Mesendoderm (in vitro differentiated cells): ENCODE data around the gene SNAP25.

ENCODE experiments used
- DNase-seq: peaks from one replicate; pipeline ENCODE4 v3.0.0; 2013
- H2AK5ac ChIP-seq: 2 replicates; pipeline ENCODE4 v1.6.1; 2013; ENCODE audit warnings: low read length, inconsistent platforms
- H2BK120ac ChIP-seq: 2 replicates; pipeline ENCODE4 v1.6.1; 2013; ENCODE audit warnings: low read depth, mild to moderate bottlenecking, low read length, moderate library complexity, mixed read lengths
- H2BK15ac ChIP-seq: replicated peaks from 2 replicates; pipeline ENCODE4 v1.6.1; 2013; ENCODE audit warnings: low read depth, mild to moderate bottlenecking, moderate library complexity
- H2BK5ac ChIP-seq: 2 replicates; pipeline ENCODE4 v1.6.1; 2013; ENCODE audit warnings: low read length, inconsistent platforms
- H3K18ac ChIP-seq: 2 replicates; pipeline ENCODE4 v1.6.1; 2013; ENCODE audit warnings: mild to moderate bottlenecking, low read length, mixed read lengths
- H3K23ac ChIP-seq: one replicate; pipeline ENCODE4 v1.6.1; 2013; ENCODE audit warnings: low read length
- H3K27ac ChIP-seq: 2 replicates; pipeline ENCODE4 v1.5.1; 2013; ENCODE audit warnings: low read depth, mild to moderate bottlenecking, inconsistent platforms, low read length, moderate library complexity
- H3K27me3 ChIP-seq: 2 replicates; pipeline ENCODE4 v1.6.1; 2013; ENCODE audit warnings: low read length, control low read depth, mild to moderate bottlenecking, inconsistent platforms; ENCODE audit not compliant: insufficient read depth, poor library complexity
- H3K36me3 ChIP-seq: 2 replicates; pipeline ENCODE4 v1.6.1; 2013; ENCODE audit warnings: low read length, inconsistent platforms; ENCODE audit not compliant: control insufficient read depth, insufficient read depth
- H3K4ac ChIP-seq: one replicate; pipeline ENCODE4 v1.6.1; 2013; ENCODE audit warnings: low read depth, mild to moderate bottlenecking, low read length, moderate library complexity
- H3K4me1 ChIP-seq: 2 replicates; pipeline ENCODE4 v1.6.1; 2013; ENCODE audit warnings: low read depth, low read length, inconsistent platforms; ENCODE audit not compliant: control insufficient read depth
- H3K4me2 ChIP-seq: 2 replicates; pipeline ENCODE4 v1.6.1; 2013; ENCODE audit warnings: low read length
- H3K4me3 ChIP-seq: 2 replicates; pipeline ENCODE4 v1.5.1; 2013; ENCODE audit warnings: mild to moderate bottlenecking, low read length
- H3K56ac ChIP-seq: one replicate; pipeline ENCODE4 v1.6.1; 2013; ENCODE audit warnings: low read length
- H3K79me1 ChIP-seq: 2 replicates; pipeline ENCODE4 v1.6.1; 2013; ENCODE audit warnings: low read length, inconsistent platforms
- H3K79me2 ChIP-seq: 2 replicates; pipeline ENCODE4 v1.6.1; 2013; ENCODE audit warnings: mild to moderate bottlenecking, low read length; ENCODE audit not compliant: control insufficient read depth, insufficient read depth
- H3K9ac ChIP-seq: 2 replicates; pipeline ENCODE4 v1.6.1; 2013; ENCODE audit warnings: low read length, inconsistent platforms
- H4K5ac ChIP-seq: one replicate; pipeline ENCODE4 v1.6.1; 2013; ENCODE audit warnings: low read length
- H4K8ac ChIP-seq: one replicate; pipeline ENCODE4 v1.6.1; 2013; ENCODE audit warnings: low read depth, mild to moderate bottlenecking, control low read depth, low read length, moderate library complexity
- WGBS: extraction: QIAGEN DNeasy Blood & Tissue Kit; methylation state at CpG from one replicate; pipeline ENCODE4 v1.1.7; 2013; ENCODE audit warnings: low lambda C conversion rate, missing lambda C conversion rate; ENCODE audit not compliant: insufficient coverage; ENCODE audit errors: extremely low coverage; 5-methylcytosine and 5-hydroxymethylcytosine counted together

The SNAP25 gene

GRCh38 chr20:10304471-10305046 is 85.9 kb downstream of the SNAP25 start:
- H2BK15ac ChIP-seq: no peak overlapping the region
- no peak overlapping the region for H3K4ac ChIP-seq
- H3K79me2 ChIP-seq: no peaks in the 10 kb centered on the region
- no peak overlapping the region for H2BK5ac ChIP-seq
- DNase-seq: no peak
- H3K27me3 ChIP-seq: no peaks in the 10 kb centered on the region
- H3K4me2 ChIP-seq: no peak overlapping the region
- no peaks in the 10 kb centered on the region for H3K36me3 ChIP-seq
- H3K23ac ChIP-seq: no peak overlapping the region
- no CpG with 5 or more reads among the region's 3 CpGs for WGBS
- H3K4me1 ChIP-seq: peaks cover 5% of the 10 kb centered on the region
- no peaks in the 10 kb centered on the region for H3K79me1 ChIP-seq
- no peak overlapping the region for H4K5ac ChIP-seq
- H3K9ac ChIP-seq: no peak overlapping the region
- H3K4me3 ChIP-seq: no peak overlapping the region
- H2AK5ac ChIP-seq: no peak overlapping the region
- no peak overlapping the region for H3K56ac ChIP-seq
- H3K27ac ChIP-seq: no peak overlapping the region
- H2BK120ac ChIP-seq: no peak overlapping the region
- H4K8ac ChIP-seq: no peak overlapping the region
- no peak overlapping the region for H3K18ac ChIP-seq

- H3K4me3 ChIP-seq: no peak overlapping the region
- H3K56ac ChIP-seq: peak overlapping the region; percentile 38
- no peak overlapping the region for H4K5ac ChIP-seq
- no peak overlapping the region for H2BK15ac ChIP-seq
- H3K27ac ChIP-seq: no peak overlapping the region
- H3K79me2 ChIP-seq: no peaks in the 10 kb centered on the region
- no peak overlapping the region for H3K4ac ChIP-seq
- no peak overlapping the region for H3K18ac ChIP-seq
- H3K9ac ChIP-seq: no peak overlapping the region
- peaks cover 5% of the 10 kb centered on the region for H3K4me1 ChIP-seq
- H3K27me3 ChIP-seq: no peaks in the 10 kb centered on the region
- H2AK5ac ChIP-seq: no peak overlapping the region
- DNase-seq: peak; percentile 72
- H2BK5ac ChIP-seq: no peak overlapping the region
- no peaks in the 10 kb centered on the region for H3K36me3 ChIP-seq
- no peak overlapping the region for H3K4me2 ChIP-seq
- no peaks in the 10 kb centered on the region for H3K79me1 ChIP-seq
- no peak overlapping the region for H4K8ac ChIP-seq
- WGBS: no CpG with 5 or more reads among the region's 3 CpGs
- no peak overlapping the region for H3K23ac ChIP-seq
- no peak overlapping the region for H2BK120ac ChIP-seq
Measured at GRCh38 chr20:10306440-10307358, 88.1 kb downstream of the SNAP25 start.

- H3K36me3 ChIP-seq: no peaks in the 10 kb centered on the region
- H4K5ac ChIP-seq: no peak overlapping the region
- DNase-seq: no peak
- peak overlapping the region; percentile 85 for H2BK15ac ChIP-seq
- H3K56ac ChIP-seq: no peak overlapping the region
- H2AK5ac ChIP-seq: no peak overlapping the region
- no peak overlapping the region for H3K9ac ChIP-seq
- no peak overlapping the region for H3K4me2 ChIP-seq
- H3K4me1 ChIP-seq: peaks cover 5% of the 10 kb centered on the region
- peak overlapping the region; percentile 90 for H3K18ac ChIP-seq
- H4K8ac ChIP-seq: no peak overlapping the region
- H3K23ac ChIP-seq: no peak overlapping the region
- H3K4ac ChIP-seq: no peak overlapping the region
- no peak overlapping the region for H2BK5ac ChIP-seq
- no peak overlapping the region for H2BK120ac ChIP-seq
- no peaks in the 10 kb centered on the region for H3K27me3 ChIP-seq
- no CpG with 5 or more reads among the region's 3 CpGs for WGBS
- H3K79me1 ChIP-seq: no peaks in the 10 kb centered on the region
- no peaks in the 10 kb centered on the region for H3K79me2 ChIP-seq
- H3K4me3 ChIP-seq: no peak overlapping the region
- H3K27ac ChIP-seq: no peak overlapping the region
Measured at GRCh38 chr20:10307359-10307735, 88.7 kb downstream of the SNAP25 start.

- no peaks in the 10 kb centered on the region for H3K79me1 ChIP-seq
- H3K4ac ChIP-seq: no peak overlapping the region
- WGBS: no CpG with 5 or more reads among the region's 2 CpGs
- no peaks in the 10 kb centered on the region for H3K36me3 ChIP-seq
- no peak overlapping the region for H3K4me2 ChIP-seq
- no peak overlapping the region for H4K5ac ChIP-seq
- no peak overlapping the region for H3K18ac ChIP-seq
- peak overlapping the region; percentile 12 for H3K56ac ChIP-seq
- no peak for DNase-seq
- no peak overlapping the region for H3K9ac ChIP-seq
- no peaks in the 10 kb centered on the region for H3K79me2 ChIP-seq
- no peak overlapping the region for H3K27ac ChIP-seq
- no peak overlapping the region for H4K8ac ChIP-seq
- no peak overlapping the region for H3K4me3 ChIP-seq
- no peak overlapping the region for H2BK120ac ChIP-seq
- no peak overlapping the region for H3K23ac ChIP-seq
- no peaks in the 10 kb centered on the region for H3K27me3 ChIP-seq
- H2BK5ac ChIP-seq: no peak overlapping the region
- H2AK5ac ChIP-seq: peak overlapping the region; percentile 2
- H2BK15ac ChIP-seq: no peak overlapping the region
- peaks cover 5% of the 10 kb centered on the region for H3K4me1 ChIP-seq
Measured at GRCh38 chr20:10308652-10309051, 90.0 kb downstream of the SNAP25 start.

- Histone ChIP-seq H3K4me2 (no peak overlapping the region), H3K79me2 (no peaks in the 10 kb centered on the region), H4K5ac (no peak overlapping the region), H2BK120ac (no peak overlapping the region), H3K4ac (no peak overlapping the region), H4K8ac (no peak overlapping the region), H3K36me3 (no peaks in the 10 kb centered on the region), H3K23ac (no peak overlapping the region), H2AK5ac (no peak overlapping the region), H2BK5ac (no peak overlapping the region), H3K27ac (no peak overlapping the region), H3K9ac (no peak overlapping the region), H3K4me1 (peaks cover 5% of the 10 kb centered on the region), H3K18ac (no peak overlapping the region), H3K4me3 (no peak overlapping the region), H3K79me1 (no peaks in the 10 kb centered on the region), H3K27me3 (no peaks in the 10 kb centered on the region), H2BK15ac (peak overlapping the region; percentile 45), H3K56ac (no peak overlapping the region)
- no CpG with 5 or more reads among the region's 2 CpGs for WGBS
- DNase-seq: no peak
Measured at GRCh38 chr20:10309326-10309725, 90.7 kb downstream of the SNAP25 start.
